ENCODE results near the gene CBFA2T3.
"Not testable (repeated sequence)": the region's sequence is repeated elsewhere in the genome, so short reads cannot be mapped to it uniquely, and the experiment has no call there.

Gene CBFA2T3

GRCh38 chr16:88977018-88977811 lies at the start of gene CBFA2T3:
Gene CBFA2T3 (minus strand): TSS chr16:88977207. CDS start chr16:88976807, 400 bp downstream.
- DNase-seq (ENCODE audit: low read depth in 4 of 4, low spot score in 1 of 4), result no peak

DNA sequence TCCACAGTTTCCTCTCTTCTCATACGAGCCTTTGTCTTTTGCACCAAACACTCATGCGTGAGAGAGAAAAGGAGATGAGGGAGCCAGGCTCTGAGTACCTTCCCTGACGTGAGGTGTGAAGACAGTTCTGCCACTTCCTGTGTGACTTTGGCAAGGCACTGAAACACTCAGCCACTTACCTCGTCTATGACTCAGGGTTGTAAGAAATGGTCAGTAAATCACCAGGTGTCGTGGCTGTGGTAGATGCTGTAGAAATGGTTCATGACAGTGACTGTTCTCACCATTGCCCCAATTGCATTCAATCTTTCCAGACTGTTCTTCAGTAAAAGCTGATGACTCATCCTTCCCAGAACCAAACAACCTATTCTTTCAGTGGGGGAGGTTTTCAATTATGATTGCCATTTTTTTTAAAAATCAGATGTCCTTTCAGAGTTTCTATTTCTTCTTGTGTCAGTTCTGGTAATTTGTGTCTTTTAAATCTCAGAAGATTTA lies 49.2 kb upstream of the CBFA2T3 start:
- DNase-seq (ENCODE audit: low read depth in 4 of 4, low spot score in 1 of 4), result peak in 2 of 4 experiments; percentile 33 to 47

DNA sequence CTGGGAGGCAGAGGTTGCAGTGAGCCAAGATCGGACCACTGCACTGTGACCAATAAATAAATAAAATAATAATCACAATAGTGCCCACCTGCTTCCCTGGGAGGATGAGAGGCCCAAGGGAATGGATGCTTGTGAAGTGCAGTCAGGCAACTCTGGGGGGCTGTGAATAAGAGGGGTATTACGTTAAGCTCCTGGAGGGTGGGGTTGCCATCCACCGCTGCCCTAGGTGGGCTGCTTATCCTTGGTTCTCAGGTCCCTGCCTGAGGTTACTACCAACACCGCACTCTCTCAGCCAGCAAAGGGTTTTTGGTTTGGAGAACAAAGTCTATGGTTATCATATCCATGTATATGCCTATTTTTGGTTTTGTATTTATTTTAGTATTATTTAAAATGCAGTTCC lies 48.6 kb upstream of the CBFA2T3 start:
- no peak for DNase-seq (ENCODE audit: low read depth in 4 of 4, low spot score in 1 of 4)

GRCh38 chr16:89024546-89025060 lies 47.6 kb upstream of the CBFA2T3 start:
- DNase-seq (ENCODE audit: low read depth in 4 of 4, low spot score in 1 of 4), result no peak

GRCh38 chr16:89023621-89024511 lies 46.9 kb upstream of the CBFA2T3 start:
- DNase-seq (ENCODE audit: low read depth in 4 of 4, low spot score in 1 of 4), result no peak

DNA sequence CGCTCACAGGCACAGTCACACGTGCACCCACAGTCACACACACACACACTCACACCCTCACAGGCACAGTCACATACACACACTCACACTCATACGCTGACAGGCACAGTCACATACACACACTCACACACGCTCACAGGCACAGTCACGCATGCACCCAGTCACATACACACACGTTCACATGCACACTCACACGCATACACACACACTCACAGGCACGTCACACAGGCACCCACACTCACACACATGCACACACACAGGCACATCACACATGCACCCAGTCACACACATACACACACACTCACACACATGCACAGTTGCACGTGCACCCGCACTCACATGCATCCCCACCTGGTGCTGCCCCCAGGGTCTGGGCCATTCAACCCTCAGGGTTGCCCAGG lies 46.1 kb upstream of the CBFA2T3 start:
- no peak for DNase-seq (ENCODE audit: low read depth in 4 of 4, low spot score in 1 of 4)

- DNase-seq (ENCODE audit: low read depth in 4 of 4, low spot score in 1 of 4), result no peak
These were observed 45.2 kb upstream of the CBFA2T3 start for GRCh38 chr16:89022051-89022836.

DNA sequence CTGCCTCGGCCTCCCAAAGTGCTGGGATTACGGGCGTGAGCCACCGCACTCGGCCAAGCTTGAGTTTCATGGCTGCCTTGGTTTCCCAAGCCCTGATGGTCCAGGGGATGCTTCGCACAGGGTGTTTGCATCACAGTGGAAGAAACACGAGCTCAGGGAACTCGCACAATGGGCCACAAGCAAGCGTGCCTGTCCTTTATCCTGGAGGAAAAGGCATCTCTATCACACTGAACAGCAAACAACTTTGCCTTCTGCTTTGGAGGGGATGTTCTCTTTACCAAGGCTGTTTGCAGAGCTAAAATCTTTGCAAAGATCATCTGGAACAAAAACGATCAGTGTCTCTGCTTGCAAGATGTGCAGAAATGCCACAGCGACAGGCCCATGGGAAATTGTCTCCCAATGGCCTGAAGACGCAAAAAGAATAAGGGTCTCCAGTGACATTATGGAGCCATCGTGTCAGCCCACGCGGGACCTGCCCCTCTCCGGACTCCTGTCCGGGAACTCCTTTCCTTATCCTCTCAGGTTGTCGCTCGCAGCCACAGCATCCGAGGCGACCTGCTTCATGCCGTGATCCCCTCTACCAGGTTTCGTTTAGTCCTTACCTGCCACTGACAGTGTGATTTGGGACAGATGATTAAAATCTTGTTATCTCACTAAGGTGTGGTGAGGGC lies 44.1 kb upstream of the CBFA2T3 start:
- no peak for DNase-seq (ENCODE audit: low read depth in 4 of 4, low spot score in 1 of 4)

DNA sequence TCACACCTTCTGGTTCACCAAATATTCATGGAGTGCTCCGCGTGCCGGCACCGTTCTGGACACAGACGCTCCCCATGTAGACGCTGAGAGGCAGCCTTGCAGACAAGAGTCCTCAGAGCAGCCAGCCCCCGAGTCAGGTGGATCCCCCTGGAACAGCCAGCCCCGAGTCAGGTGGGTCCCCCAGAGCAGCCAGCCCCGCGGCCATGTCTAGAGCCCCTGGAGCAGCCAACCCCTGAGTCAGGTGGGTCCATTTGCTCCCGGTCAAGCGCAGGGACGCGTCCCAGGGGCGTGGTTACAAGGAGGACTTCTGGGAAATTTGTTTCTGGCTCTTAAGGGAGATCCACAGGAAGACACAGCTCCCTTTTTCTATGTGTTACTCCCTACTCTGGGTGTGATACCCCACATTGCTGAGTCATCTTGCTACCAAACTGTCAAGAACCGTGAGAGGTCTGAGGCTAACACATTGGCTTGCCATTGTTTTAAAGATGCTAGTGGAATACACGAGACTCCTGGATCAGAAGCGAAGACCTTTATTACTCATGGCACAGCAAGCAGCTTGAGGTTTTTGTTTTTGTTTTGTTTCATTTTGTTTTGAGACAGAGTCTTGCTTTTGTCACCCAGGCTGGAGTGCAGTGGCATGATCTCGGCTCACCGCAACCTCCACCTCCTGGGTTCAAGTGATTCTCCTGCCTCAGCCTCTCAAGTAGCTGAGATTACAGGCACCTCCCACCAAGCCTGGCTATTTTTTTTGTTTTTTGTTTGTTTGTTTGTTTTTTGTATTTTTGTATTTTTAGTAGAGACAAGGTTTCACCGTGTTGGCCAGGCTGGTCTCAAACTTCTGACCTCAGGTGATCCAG lies 43.3 kb upstream of the CBFA2T3 start:
- DNase-seq (ENCODE audit: low read depth in 4 of 4, low spot score in 1 of 4), result no peak

DNA sequence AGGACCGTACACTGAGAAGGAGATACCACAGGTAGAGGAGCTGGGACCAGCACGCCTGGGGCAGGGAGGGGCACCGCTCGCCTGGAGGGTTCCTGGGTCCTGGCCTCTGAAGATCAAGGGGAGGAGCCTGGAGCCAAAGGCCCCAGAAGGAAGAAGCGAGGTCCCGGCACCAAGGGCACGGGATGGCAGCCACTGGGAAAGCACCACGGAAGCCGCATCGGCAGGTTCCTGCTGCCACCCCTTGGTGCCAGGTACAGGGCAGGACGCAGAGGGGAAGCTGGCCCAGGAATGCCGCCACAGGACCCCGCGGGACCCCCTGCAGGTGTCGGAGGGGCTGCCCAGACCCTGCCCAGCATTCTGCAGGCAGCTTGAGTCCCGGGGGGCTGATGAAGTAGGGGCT lies 42.5 kb upstream of the CBFA2T3 start:
- DNase-seq (ENCODE audit: low read depth in 4 of 4, low spot score in 1 of 4), result no peak

DNA sequence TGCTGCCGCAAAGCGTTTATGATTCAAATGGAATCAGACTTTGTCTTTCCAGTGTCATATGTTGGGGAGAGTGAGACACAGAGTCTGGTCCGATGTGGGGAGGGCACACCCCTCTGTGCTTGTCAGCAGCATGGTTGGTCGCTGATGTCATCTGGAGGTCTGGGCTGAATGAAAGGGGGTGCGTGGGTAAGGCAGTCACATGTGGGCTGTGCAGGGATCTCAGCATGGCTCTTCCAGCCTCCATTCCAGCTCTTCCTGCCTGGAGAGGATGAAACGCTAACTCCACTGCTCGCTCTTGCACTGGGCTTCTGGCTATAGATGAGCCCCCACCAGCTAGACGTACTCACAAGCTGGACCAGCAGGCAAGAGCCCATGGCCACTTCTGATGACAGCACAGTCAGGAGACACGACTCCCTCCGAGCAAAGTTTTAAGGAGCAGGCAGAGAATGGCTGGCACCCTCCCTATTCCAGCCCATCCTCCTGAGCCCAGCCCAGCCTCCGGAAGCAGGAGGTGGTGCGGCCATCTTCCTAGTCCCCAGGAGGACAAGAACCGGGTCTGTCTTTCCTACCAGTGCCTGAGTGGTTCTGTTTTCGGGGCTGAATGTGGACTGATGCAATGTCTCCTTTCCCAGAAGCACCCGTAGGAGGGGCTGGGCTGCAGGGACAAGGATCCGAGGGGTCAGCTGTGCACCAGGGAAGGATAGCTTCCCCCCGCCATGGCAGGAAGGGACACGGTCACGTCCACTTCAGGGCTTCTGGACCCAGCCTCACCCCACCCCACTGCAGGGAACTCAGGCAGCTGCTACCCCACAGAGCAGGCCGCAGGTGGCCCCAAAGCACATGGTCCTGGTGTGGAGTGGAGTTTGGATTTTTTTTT lies 41.5 kb upstream of the CBFA2T3 start:
- DNase-seq (ENCODE audit: low read depth in 4 of 4, low spot score in 1 of 4), result no peak

- DNase-seq (ENCODE audit: low read depth in 4 of 4, low spot score in 1 of 4), result no peak
These were observed 40.7 kb upstream of the CBFA2T3 start for GRCh38 chr16:89017543-89018281.

- not testable (repeated sequence) for DNase-seq (ENCODE audit: low read depth in 4 of 4, low spot score in 1 of 4)
These were observed 39.6 kb upstream of the CBFA2T3 start for GRCh38 chr16:89016561-89016960.

DNA sequence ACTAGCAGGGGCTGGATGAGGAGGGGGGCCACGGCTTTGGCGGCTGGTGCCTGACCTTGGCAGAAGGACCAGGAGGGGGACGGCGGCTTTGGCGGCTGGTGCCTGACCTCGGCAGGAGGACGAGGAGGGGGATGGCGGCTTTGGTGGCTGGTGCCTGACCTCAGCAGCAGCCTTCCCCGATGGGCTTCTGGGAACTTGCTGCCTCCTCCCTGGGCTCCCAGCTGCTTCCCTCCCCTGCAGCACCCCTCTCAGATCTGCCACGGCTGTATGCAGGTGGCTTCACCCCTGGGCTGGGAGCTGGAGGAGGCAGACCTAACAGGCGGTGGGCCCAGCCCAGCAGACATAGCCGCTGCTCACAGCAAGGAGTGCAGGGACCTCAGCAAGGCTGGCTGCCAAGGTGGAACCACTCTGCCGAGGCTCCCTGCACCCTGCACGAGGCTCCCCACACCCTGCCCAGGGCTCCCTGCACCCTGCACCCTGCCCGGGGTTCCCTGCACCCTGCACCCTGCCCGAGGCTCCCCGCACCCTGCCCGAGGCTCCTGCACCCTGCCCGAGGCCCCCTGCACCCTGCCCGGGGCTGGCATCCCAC lies 38.4 kb upstream of the CBFA2T3 start:
- no peak for DNase-seq (ENCODE audit: low read depth in 4 of 4, low spot score in 1 of 4)

DNA sequence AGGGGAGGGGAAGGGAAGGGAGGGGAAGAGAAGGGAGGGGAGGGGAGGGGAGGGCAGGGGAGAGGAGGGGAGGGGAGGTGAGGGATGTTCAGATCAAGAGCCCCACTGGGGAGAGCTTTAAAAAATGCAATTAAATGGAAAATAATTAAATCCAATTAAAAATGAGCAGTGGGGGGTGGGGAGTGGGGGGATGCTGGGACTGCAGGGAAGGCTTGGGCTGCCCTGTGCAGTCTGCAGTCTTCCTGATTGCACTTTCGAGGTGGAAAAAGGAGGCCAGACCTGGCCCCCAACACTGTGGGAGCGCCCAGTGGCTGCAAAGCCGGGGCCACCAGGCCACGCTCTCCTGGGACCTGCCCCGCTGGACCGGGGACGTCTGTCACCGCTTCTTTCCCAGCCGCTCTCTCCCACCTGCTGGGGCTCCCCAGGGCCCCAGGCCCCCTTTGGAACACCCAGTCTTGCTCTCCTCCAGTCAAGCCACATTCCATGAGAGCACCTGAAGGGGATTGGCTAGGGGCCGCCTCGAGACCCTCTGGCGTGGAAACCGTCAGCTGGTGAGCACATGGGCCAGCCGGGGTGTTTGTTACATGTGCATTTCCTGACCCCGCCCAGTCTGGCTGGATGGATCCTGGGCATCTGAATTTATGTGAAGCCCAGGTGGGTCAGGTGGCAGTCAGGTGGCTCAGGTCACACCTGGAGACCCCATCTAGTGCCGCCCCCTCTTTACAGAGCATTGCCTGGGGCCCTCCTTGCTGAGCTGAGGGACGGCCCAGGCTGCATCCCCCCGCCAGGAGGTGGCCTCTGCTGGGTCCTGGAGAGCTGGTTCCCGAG lies 37.6 kb upstream of the CBFA2T3 start:
- DNase-seq (ENCODE audit: low read depth in 4 of 4, low spot score in 1 of 4), result no peak

DNA sequence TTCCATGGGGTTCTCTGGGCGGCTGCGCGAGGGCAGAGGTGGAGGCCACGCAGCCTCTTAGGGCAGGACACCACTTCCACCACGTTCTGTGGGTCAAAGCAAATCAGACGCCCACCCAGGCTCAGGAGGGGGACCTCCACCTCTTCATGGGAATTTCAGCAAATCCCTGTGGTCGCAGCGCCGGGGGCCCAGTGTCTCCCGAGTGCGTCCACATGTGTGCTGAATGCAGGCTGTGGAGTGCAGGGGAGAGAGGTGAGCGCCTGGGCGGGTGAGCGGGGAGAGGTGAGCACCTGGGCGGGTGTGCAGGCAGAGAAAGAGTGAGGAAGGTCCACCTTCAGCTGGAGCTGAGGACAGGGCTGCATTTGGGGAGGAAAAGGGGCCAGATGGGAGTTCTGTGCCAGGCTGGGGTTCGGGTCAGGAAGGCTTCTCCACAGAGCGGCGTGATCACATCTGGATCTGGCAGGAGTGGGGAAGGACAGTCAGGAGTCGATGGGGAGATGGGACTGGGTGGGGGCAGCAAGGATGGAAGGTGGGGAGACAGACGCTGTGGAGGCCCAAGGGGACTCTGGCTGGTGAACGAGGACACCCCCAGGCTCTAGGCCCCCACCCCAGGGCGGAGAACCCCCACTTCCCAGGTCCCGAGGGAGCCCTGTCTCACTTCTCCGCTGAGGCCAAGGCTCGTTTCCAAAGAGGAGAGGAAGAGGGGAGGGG lies 36.8 kb upstream of the CBFA2T3 start:
- DNase-seq (ENCODE audit: low read depth in 4 of 4, low spot score in 1 of 4), result no peak

All from stimulated activated CD4-positive, alpha-beta T cell treated with anti-CD3 and anti-CD28 coated beads, Interleukin-1b, Interleukin-23, amount 100 ng/mL, for 24 hours (primary cell).